ENCODE data around the gene JPT2.

Gene JPT2

DNA sequence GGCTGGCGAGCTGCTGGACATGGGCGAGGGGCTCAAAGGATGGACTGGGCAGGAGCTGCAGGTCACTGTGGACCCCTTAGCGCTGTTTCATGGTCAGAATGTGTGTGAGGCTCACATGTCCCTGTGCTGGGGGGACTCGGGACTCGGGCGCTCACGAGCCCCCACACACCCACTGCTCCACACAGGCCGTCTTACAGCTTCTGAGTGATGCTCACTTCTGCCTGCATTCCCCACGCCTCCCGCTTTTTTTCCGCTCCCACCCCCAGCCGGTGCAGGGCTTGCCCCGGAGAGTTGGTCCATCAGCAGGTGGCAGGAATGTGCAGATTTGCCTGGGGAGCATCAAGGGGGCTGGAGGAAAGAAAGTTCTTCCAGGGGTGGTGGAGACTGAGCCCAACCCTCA lies 20.2 kb upstream of the JPT2 start:
- no peak overlapping the region for H3K27ac Mint-ChIP-seq
- ATAC-seq (ENCODE audit: low read depth), result no peak
- H3K36me3 Mint-ChIP-seq, result peaks cover 20% of the 10 kb centered on the region
- H3K4me3 Mint-ChIP-seq, result no peak overlapping the region
- H3K9me3 Mint-ChIP-seq, result no peaks in the 10 kb centered on the region
- no peak for DNase-seq (ENCODE audit: low spot score in 2 of 2)
- no peaks in the 10 kb centered on the region for H3K4me1 Mint-ChIP-seq
- no peaks in the 10 kb centered on the region for H3K27me3 Mint-ChIP-seq

- DNase-seq (ENCODE audit: low spot score in 2 of 2), result no peak
- H3K4me1 Mint-ChIP-seq, result no peaks in the 10 kb centered on the region
- peaks cover 20% of the 10 kb centered on the region for H3K36me3 Mint-ChIP-seq
- H3K27ac Mint-ChIP-seq, result no peak overlapping the region
- H3K27me3 Mint-ChIP-seq, result no peaks in the 10 kb centered on the region
- no peaks in the 10 kb centered on the region for H3K9me3 Mint-ChIP-seq
- no peak for ATAC-seq (ENCODE audit: low read depth)
- no peak overlapping the region for H3K4me3 Mint-ChIP-seq
Observed at GRCh38 chr16:1659031-1659430, 19.0 kb upstream of the JPT2 start.

GRCh38 chr16:1661826-1662225 lies 16.3 kb upstream of the JPT2 start:
- no peaks in the 10 kb centered on the region for H3K9me3 Mint-ChIP-seq
- H3K27ac Mint-ChIP-seq, result no peak overlapping the region
- H3K36me3 Mint-ChIP-seq, result peaks cover 12% of the 10 kb centered on the region
- ATAC-seq (ENCODE audit: low read depth), result no peak
- no peak for DNase-seq (ENCODE audit: low spot score in 2 of 2)
- no peak overlapping the region for H3K4me3 Mint-ChIP-seq
- no peaks in the 10 kb centered on the region for H3K4me1 Mint-ChIP-seq
- H3K27me3 Mint-ChIP-seq, result no peaks in the 10 kb centered on the region

DNA sequence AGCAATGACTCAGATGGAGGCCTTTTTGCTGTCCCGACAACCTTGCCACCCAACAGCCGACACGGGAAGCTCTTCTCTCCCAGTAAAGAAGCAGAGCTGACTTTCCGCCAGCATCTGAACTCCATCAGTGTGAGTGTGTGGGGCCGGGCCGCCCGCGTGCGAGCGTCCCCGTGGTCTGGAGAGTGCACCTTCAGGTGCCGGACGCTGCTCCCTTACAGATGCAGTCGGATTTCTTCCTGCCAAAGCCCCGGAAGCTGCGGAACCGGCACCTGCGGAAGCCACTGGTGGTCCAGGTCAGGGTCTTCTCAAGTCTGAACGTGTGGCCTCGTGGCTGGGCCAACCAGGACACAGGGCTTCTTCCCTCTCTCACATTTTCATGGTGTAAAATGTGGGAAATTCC lies 15.5 kb upstream of the JPT2 start:
- DNase-seq (ENCODE audit: low spot score in 2 of 2) (no peak), ATAC-seq (ENCODE audit: low read depth) (no peak)
- no peaks in the 10 kb centered on the region for H3K9me3 Mint-ChIP-seq
- H3K27me3 Mint-ChIP-seq, result no peaks in the 10 kb centered on the region
- H3K4me1 Mint-ChIP-seq, result no peaks in the 10 kb centered on the region
- peaks cover 14% of the 10 kb centered on the region for H3K36me3 Mint-ChIP-seq
- no peak overlapping the region for H3K4me3 Mint-ChIP-seq
- H3K27ac Mint-ChIP-seq, result no peak overlapping the region

GRCh38 chr16:1665829-1666228 lies 12.2 kb upstream of the JPT2 start:
- no peak for DNase-seq (ENCODE audit: low spot score in 2 of 2)
- no peaks in the 10 kb centered on the region for H3K4me1 Mint-ChIP-seq
- no peak overlapping the region for H3K4me3 Mint-ChIP-seq
- no peak for ATAC-seq (ENCODE audit: low read depth)
- no peaks in the 10 kb centered on the region for H3K9me3 Mint-ChIP-seq
- no peak overlapping the region for H3K27ac Mint-ChIP-seq
- peaks cover 22% of the 10 kb centered on the region for H3K36me3 Mint-ChIP-seq
- H3K27me3 Mint-ChIP-seq, result no peaks in the 10 kb centered on the region

DNA sequence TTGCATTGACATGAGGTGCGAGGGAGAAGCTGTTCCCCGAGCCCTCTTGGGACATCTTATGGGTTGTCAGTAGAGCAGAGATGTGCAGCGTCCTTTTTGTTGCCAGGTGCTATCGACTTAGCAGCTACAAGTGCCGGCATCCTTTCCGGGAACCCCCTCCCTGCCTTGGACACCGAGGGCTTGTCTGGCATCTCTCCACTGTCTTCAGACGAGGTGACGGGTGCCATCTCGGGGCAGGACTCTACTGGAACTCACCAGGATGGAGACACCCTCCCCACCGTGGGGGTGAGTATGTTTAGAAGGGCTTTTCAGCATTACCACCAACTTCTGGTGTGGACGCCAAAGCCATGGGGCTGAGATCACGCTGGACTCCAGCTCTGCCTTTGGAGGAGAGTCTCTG lies 11.8 kb upstream of the JPT2 start:
- Mint-ChIP-seq H3K27me3 (no peaks in the 10 kb centered on the region), H3K36me3 (peaks cover 26% of the 10 kb centered on the region)

GRCh38 chr16:1667271-1667670 lies 10.8 kb upstream of the JPT2 start:
- no peak overlapping the region for H3K27ac Mint-ChIP-seq
- H3K36me3 Mint-ChIP-seq, result peaks cover 35% of the 10 kb centered on the region

More for the DNA sequence above, 11.8 kb upstream of the JPT2 start:
- Mint-ChIP-seq H3K27ac (no peak overlapping the region), H3K4me1 (no peaks in the 10 kb centered on the region), H3K9me3 (no peaks in the 10 kb centered on the region), H3K4me3 (no peak overlapping the region)
- ATAC-seq (ENCODE audit: low read depth), result no peak
- DNase-seq (ENCODE audit: low spot score in 2 of 2), result no peak

DNA sequence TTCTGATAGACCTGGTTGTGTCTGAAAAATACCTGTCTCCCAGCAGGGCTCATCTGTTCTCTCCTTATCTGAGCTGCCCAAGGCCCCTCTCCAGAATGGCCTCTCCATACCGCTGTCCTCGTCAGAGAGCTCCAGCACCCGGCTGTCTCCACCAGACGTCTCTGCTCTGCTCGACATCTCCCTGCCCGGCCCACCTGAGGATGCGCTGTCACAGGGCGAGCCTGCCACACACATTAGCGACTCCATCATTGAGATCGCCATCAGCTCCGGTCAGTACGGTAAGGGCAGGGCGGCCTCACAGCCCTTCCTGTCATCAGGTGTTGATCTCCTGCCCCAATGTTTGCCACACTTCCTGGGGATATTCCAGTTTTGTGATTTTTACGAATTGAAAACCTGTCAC lies 10.2 kb upstream of the JPT2 start:
- DNase-seq (ENCODE audit: low spot score in 2 of 2) (no peak), ATAC-seq (ENCODE audit: low read depth) (no peak)
- no peaks in the 10 kb centered on the region for H3K27me3 Mint-ChIP-seq
- H3K4me3 Mint-ChIP-seq, result no peak overlapping the region
- H3K27ac Mint-ChIP-seq, result no peak overlapping the region
- H3K36me3 Mint-ChIP-seq, result peaks cover 40% of the 10 kb centered on the region
- H3K9me3 Mint-ChIP-seq, result no peaks in the 10 kb centered on the region
- H3K4me1 Mint-ChIP-seq, result no peaks in the 10 kb centered on the region

More at GRCh38 chr16:1667271-1667670, 10.8 kb upstream of the JPT2 start:
- no peak for ATAC-seq (ENCODE audit: low read depth)
- H3K27me3 Mint-ChIP-seq, result no peaks in the 10 kb centered on the region
- no peaks in the 10 kb centered on the region for H3K9me3 Mint-ChIP-seq
- no peak for DNase-seq (ENCODE audit: low spot score in 2 of 2)
- no peak overlapping the region for H3K4me3 Mint-ChIP-seq
- H3K4me1 Mint-ChIP-seq, result no peaks in the 10 kb centered on the region

- ATAC-seq (ENCODE audit: low read depth) (no peak), DNase-seq (ENCODE audit: low spot score in 2 of 2) (no peak)
- H3K4me3 Mint-ChIP-seq, result no peak overlapping the region
- H3K9me3 Mint-ChIP-seq, result no peaks in the 10 kb centered on the region
- H3K27ac Mint-ChIP-seq, result no peak overlapping the region
- peaks cover 46% of the 10 kb centered on the region for H3K36me3 Mint-ChIP-seq
- H3K4me1 Mint-ChIP-seq, result no peaks in the 10 kb centered on the region
- H3K27me3 Mint-ChIP-seq, result no peaks in the 10 kb centered on the region
Observed at GRCh38 chr16:1668612-1669319, 9.3 kb upstream of the JPT2 start.

GRCh38 chr16:1669698-1670097 lies 8.4 kb upstream of the JPT2 start:
- H3K4me1 Mint-ChIP-seq, result no peaks in the 10 kb centered on the region
- H3K36me3 Mint-ChIP-seq, result peaks cover 44% of the 10 kb centered on the region
- ATAC-seq (ENCODE audit: low read depth) (no peak), DNase-seq (ENCODE audit: low spot score in 2 of 2) (no peak)
- no peak overlapping the region for H3K4me3 Mint-ChIP-seq
- H3K27me3 Mint-ChIP-seq, result no peaks in the 10 kb centered on the region
- H3K9me3 Mint-ChIP-seq, result no peaks in the 10 kb centered on the region
- H3K27ac Mint-ChIP-seq, result no peak overlapping the region

DNA sequence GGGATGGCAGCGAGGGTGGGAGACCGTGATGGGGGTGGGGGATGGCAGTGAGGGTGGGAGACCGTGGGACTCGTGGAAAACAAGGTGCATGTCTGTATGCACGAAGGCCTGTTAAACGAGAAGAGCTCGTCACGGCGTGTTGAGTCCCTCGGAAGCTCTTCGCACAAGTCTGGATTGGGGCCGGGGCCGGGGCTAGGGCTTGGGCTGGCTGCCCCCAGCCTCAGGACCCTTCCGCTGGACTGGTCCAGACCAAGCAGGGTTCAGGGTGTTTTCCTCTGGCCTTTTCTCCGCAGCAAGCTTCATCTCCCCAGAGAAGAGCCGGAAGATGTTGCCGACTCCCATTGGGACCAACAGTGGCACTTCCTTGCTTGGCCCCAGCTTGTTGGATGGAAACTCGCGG lies 7.7 kb upstream of the JPT2 start:
- Mint-ChIP-seq H3K4me1 (no peaks in the 10 kb centered on the region), H3K27me3 (no peaks in the 10 kb centered on the region), H3K36me3 (peaks cover 41% of the 10 kb centered on the region), H3K27ac (no peak overlapping the region), H3K4me3 (no peak overlapping the region), H3K9me3 (no peaks in the 10 kb centered on the region)
- DNase-seq (ENCODE audit: low spot score in 2 of 2) (no peak), ATAC-seq (ENCODE audit: low read depth) (no peak)

GRCh38 chr16:1670866-1671265 lies 7.2 kb upstream of the JPT2 start:
- Mint-ChIP-seq H3K36me3 (peaks cover 39% of the 10 kb centered on the region), H3K4me1 (no peaks in the 10 kb centered on the region), H3K4me3 (no peak overlapping the region), H3K27me3 (no peaks in the 10 kb centered on the region), H3K27ac (no peak overlapping the region), H3K9me3 (no peaks in the 10 kb centered on the region)
- ATAC-seq (ENCODE audit: low read depth) (no peak), DNase-seq (ENCODE audit: low spot score in 2 of 2) (no peak)

DNA sequence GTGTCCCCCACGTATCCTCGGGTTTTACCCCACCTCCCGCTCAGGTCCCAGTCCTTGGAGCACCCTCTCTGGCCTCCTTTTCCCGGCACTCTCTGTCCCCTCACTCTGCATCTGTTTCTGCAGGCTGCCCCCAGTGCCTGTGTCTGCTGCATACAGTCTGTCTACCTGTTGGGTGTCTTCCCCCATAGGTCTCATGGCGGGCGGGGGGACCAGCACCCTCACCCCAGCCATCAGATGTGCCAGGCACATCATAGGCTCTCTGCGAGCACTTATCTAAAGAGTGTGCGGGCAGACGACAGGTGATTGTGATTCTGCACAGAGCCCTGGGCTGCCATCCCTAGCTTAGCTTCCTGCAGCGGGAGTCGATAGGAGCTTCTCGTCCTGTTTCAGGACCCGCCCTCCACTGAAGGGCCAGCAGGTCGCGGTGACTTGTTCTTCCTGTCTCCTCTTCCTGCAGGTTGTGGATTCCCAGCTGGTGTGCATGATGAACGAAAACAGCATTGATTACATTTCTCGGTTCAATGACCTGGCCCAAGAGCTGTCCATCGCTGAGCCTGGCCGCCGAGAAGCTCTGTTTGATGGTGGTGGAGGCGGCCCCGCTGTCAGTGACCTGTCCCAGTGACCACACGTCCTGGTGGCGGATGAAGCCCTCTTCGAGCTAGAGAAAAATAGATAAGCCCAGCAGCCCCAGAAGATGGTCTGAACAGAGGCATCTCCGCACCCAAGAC lies 4.5 kb upstream of the JPT2 start:
- DNase-seq (ENCODE audit: low spot score in 2 of 2), result no peak
- H3K36me3 Mint-ChIP-seq, result peaks cover 33% of the 10 kb centered on the region
- peaks cover 2% of the 10 kb centered on the region for H3K4me1 Mint-ChIP-seq
- H3K27me3 Mint-ChIP-seq, result no peaks in the 10 kb centered on the region
- ATAC-seq (ENCODE audit: low read depth), result no peak
- no peak overlapping the region for H3K27ac Mint-ChIP-seq
- H3K9me3 Mint-ChIP-seq, result no peaks in the 10 kb centered on the region
- H3K4me3 Mint-ChIP-seq, result no peak overlapping the region

- H3K9me3 Mint-ChIP-seq, result no peaks in the 10 kb centered on the region
- DNase-seq (ENCODE audit: low spot score in 2 of 2), result no peak
- no peak overlapping the region for H3K27ac Mint-ChIP-seq
- no peak for ATAC-seq (ENCODE audit: low read depth)
- H3K4me3 Mint-ChIP-seq, result no peak overlapping the region
- peaks cover 7% of the 10 kb centered on the region for H3K4me1 Mint-ChIP-seq
- H3K27me3 Mint-ChIP-seq, result no peaks in the 10 kb centered on the region
- H3K36me3 Mint-ChIP-seq, result peaks cover 32% of the 10 kb centered on the region
Observed at GRCh38 chr16:1674306-1674705, 3.8 kb upstream of the JPT2 start.
